ENCODE measurements around the gene SRL. TPM values are rescaled to one million over a fixed set of nuclear protein-coding genes. Genes with fewer than 3 reads are reported as not detected.

SRL gene
- total and polyA plus RNA-seq, 4 donors, result 0.14 to 0.22 (median 0.17) TPM

DNA sequence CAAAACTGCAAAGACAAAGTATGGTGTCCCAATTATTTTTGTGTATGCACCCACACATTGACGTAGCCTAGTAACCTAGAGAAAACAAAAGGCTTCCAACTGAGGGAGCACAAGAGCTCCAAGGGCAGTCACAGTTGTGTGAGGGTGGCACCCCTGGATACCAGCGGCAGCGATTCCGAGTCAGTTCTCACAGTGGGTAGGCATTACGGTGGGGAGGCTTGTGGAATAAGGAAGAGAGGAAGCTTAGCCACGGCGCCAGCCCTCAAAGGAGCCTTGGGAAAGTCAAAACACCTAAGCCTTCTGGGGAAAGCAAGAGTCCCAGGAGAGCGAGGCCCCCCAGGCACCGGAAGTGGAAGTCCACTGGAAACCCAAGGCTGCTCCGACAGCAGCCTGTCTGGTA, 94.6 kb downstream of the SRL start (continued):
- no peak for TF ChIP-seq HNF4A (conservative IDR thresholded peaks at IDR 0.05)
- TF ChIP-seq, protein P1, sequence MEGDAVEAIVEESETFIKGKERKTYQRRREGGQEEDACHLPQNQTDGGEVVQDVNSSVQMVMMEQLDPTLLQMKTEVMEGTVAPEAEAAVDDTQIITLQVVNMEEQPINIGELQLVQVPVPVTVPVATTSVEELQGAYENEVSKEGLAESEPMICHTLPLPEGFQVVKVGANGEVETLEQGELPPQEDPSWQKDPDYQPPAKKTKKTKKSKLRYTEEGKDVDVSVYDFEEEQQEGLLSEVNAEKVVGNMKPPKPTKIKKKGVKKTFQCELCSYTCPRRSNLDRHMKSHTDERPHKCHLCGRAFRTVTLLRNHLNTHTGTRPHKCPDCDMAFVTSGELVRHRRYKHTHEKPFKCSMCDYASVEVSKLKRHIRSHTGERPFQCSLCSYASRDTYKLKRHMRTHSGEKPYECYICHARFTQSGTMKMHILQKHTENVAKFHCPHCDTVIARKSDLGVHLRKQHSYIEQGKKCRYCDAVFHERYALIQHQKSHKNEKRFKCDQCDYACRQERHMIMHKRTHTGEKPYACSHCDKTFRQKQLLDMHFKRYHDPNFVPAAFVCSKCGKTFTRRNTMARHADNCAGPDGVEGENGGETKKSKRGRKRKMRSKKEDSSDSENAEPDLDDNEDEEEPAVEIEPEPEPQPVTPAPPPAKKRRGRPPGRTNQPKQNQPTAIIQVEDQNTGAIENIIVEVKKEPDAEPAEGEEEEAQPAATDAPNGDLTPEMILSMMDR (IDR thresholded peaks at IDR 0.05; ENCODE audit: low read depth, low read length, missing input control), result no peak
- TF ChIP-seq NR2F2 (IDR thresholded peaks at IDR 0.05), result no peak
- TF ChIP-seq SP1 (IDR thresholded peaks at IDR 0.05), result no peak
- no peak for TF ChIP-seq HNF4G (IDR thresholded peaks at IDR 0.05)
- no peak for TF ChIP-seq TAF1 (conservative IDR thresholded peaks at IDR 0.05)
- TF ChIP-seq GABPA (IDR thresholded peaks at IDR 0.05 in 1 of 2, conservative IDR thresholded peaks at IDR 0.05 in 1 of 2), result no peak

DNA sequence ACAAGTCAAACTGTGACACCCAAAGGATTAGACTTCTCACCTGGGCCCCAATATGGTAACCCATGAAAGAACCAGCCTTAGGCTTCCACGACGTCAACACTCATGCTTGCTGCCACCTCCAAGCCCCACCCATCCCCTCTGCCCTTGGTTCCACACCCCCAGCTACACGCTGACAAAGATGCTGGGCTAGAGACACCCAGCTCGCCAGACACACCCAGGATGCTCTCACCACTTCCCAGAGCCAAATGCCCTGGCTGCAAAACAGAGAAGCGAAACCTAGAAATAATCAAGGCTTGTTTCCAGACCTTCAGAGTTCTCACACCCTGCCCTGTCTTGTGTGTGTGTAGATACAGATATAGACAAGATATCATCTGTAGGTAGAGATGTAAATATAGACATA, 99.6 kb downstream of the SRL start:
- Histone ChIP-seq H3K9me3 (ENCODE audit: control insufficient read depth in 4 of 4, low read length in 3 of 4) (no peaks in the 10 kb centered on the region), H3K9ac (ENCODE audit: low read depth in 1 of 2, low read length in 2 of 2) (no peak overlapping the region), H3K4me3 (ENCODE audit: low read depth in 1 of 3, low read length in 3 of 3) (no peak overlapping the region), H3K36me3 (ENCODE audit: control insufficient read depth in 4 of 4, insufficient read depth in 3 of 4, low read depth in 1 of 4, low read length in 3 of 4) (no peaks in the 10 kb centered on the region), H3K27me3 (ENCODE audit: control insufficient read depth in 4 of 4, insufficient read depth in 4 of 4, low read length in 3 of 4) (no peaks in the 10 kb centered on the region), H3K4me1 (ENCODE audit: control insufficient read depth in 4 of 4, insufficient read depth in 4 of 4, low read length in 3 of 4) (no peaks in the 10 kb centered on the region), H3K27ac (ENCODE audit: low read depth in 1 of 2, low read length in 2 of 2) (no peak overlapping the region)
- WGBS, result 81% methylated on average over 5 of the region's 5 CpGs
- no peak for DNase-seq (ENCODE audit: low spot score)
- TF ChIP-seq HNF4A (conservative IDR thresholded peaks at IDR 0.05), result no peak
- no peak for TF ChIP-seq JUND (IDR thresholded peaks at IDR 0.05)
- no peak for TF ChIP-seq FOXA1 (IDR thresholded peaks at IDR 0.05)
- TF ChIP-seq NR2F2 (IDR thresholded peaks at IDR 0.05), result no peak
- no peak for TF ChIP-seq RAD21 (IDR thresholded peaks at IDR 0.05)
- TF ChIP-seq RXRA (IDR thresholded peaks at IDR 0.05), result no peak
- TF ChIP-seq, protein P2, sequence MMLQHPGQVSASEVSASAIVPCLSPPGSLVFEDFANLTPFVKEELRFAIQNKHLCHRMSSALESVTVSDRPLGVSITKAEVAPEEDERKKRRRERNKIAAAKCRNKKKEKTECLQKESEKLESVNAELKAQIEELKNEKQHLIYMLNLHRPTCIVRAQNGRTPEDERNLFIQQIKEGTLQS (IDR thresholded peaks at IDR 0.05), result no peak
- TF ChIP-seq, protein P3, sequence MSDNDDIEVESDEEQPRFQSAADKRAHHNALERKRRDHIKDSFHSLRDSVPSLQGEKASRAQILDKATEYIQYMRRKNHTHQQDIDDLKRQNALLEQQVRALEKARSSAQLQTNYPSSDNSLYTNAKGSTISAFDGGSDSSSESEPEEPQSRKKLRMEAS (IDR thresholded peaks at IDR 0.05), result no peak
- TF ChIP-seq, protein P1 (IDR thresholded peaks at IDR 0.05; ENCODE audit: low read depth, low read length, missing input control), result no peak
- TF ChIP-seq SP1 (IDR thresholded peaks at IDR 0.05), result no peak
- TF ChIP-seq TAF1 (conservative IDR thresholded peaks at IDR 0.05), result no peak
- TF ChIP-seq GABPA (IDR thresholded peaks at IDR 0.05 in 1 of 2, conservative IDR thresholded peaks at IDR 0.05 in 1 of 2), result no peak

DNA sequence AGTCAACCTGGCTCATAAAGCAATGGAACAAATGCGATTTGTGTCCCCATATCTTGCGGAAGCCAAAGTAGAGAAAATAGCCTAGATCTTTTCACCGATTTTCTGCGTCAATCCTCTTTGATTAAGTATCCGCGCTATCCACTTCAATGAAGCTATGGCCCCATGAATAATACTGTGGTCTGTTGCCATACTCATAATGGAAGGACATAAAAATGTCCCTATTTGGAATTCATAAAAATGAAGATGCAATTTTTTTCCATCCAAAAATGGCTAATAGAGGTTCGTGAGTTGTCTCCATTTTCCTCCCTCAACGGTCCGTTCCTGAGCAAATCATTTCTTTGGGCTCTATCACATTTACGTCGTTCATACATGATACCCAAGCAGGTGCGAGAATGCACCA, 100.3 kb downstream of the SRL start:
- H3K4me1 ChIP-seq (ENCODE audit: control insufficient read depth in 4 of 4, insufficient read depth in 4 of 4, low read length in 3 of 4), result no peaks in the 10 kb centered on the region
- H3K27ac ChIP-seq (ENCODE audit: low read depth in 1 of 2, low read length in 2 of 2), result no peak overlapping the region
- H3K9me3 ChIP-seq (ENCODE audit: control insufficient read depth in 4 of 4, low read length in 3 of 4), result no peaks in the 10 kb centered on the region
- H3K36me3 ChIP-seq (ENCODE audit: control insufficient read depth in 4 of 4, insufficient read depth in 3 of 4, low read depth in 1 of 4, low read length in 3 of 4), result no peaks in the 10 kb centered on the region
- no peak overlapping the region for H3K9ac ChIP-seq (ENCODE audit: low read depth in 1 of 2, low read length in 2 of 2)
- 96% methylated on average over 12 of the region's 12 CpGs for WGBS
- no peak for DNase-seq (ENCODE audit: low spot score)
- TF ChIP-seq RAD21 (IDR thresholded peaks at IDR 0.05), result no peak
- TF ChIP-seq JUND (IDR thresholded peaks at IDR 0.05), result no peak
- TF ChIP-seq, protein P3 (IDR thresholded peaks at IDR 0.05), result no peak
- no peak for TF ChIP-seq TAF1 (conservative IDR thresholded peaks at IDR 0.05)
- no peak for TF ChIP-seq HNF4G (IDR thresholded peaks at IDR 0.05)
- TF ChIP-seq GABPA (IDR thresholded peaks at IDR 0.05 in 1 of 2, conservative IDR thresholded peaks at IDR 0.05 in 1 of 2), result no peak
- no peak for TF ChIP-seq EGR1 (IDR thresholded peaks at IDR 0.05; ENCODE audit: low read depth in 2 of 2)
- TF ChIP-seq YY1 (IDR thresholded peaks at IDR 0.05), result no peak
- TF ChIP-seq HNF4A (conservative IDR thresholded peaks at IDR 0.05), result no peak
- TF ChIP-seq, protein P1 (IDR thresholded peaks at IDR 0.05; ENCODE audit: low read depth, low read length, missing input control), result no peak
- TF ChIP-seq, protein P2 (IDR thresholded peaks at IDR 0.05), result no peak
- H3K4me3 ChIP-seq (ENCODE audit: low read depth in 1 of 3, low read length in 3 of 3), result no peak overlapping the region
- H3K27me3 ChIP-seq (ENCODE audit: control insufficient read depth in 4 of 4, insufficient read depth in 4 of 4, low read length in 3 of 4), result no peaks in the 10 kb centered on the region

Measured in liver (tissue), 9 donors.